Testis (tissue), 3 donors: ENCODE results near the gene DACT2. TPM values are rescaled to one million over a fixed set of nuclear protein-coding genes. Genes with fewer than 3 reads are reported as not detected.
"Not testable (repeated sequence)": the region's sequence is repeated elsewhere in the genome, so short reads cannot be mapped to it uniquely, and the experiment has no call there.

Experiments used
- DNase-seq: peaks from one replicate; pipeline ENCODE4 v3.0.0-alpha.2; 2019
- H3K27ac ChIP-seq, 2 donors: fragments of 200-600 bp; sonication (generic); one replicate each; pipeline ENCODE4 v1.5.1; 2019
- H3K27me3 ChIP-seq: fragments of 200-600 bp; sonication (generic); one replicate; pipeline ENCODE4 v1.5.1; 2019
- H3K36me3 ChIP-seq: fragments of 200-600 bp; sonication (generic); one replicate; pipeline ENCODE4 v1.5.1; 2017; ENCODE audit warnings: low read depth; ENCODE audit errors: missing control alignments
- H3K4me1 ChIP-seq: fragments of 200-600 bp; sonication (generic); one replicate; pipeline ENCODE4 v1.5.1; 2019
- H3K4me3 ChIP-seq, 2 donors: fragments of 200-600 bp; sonication (generic); one replicate each; pipeline ENCODE4 v1.5.1; 2017 to 2019
- H3K9me3 ChIP-seq: fragments of 200-600 bp; sonication (generic); one replicate; pipeline ENCODE4 v1.5.1; 2017
- POLR2A ChIP-seq: fragments of 450-650 bp; IDR thresholded peaks from one replicate; pipeline ENCODE4 v1.6.1; 2017; ENCODE audit warnings: antibody characterized with exemption, mild to moderate bottlenecking, moderate library complexity
- WGBS, 2 donors: methylation state at CpG; one replicate each; pipeline ENCODE4 v1.1.5; 2018; 5-methylcytosine and 5-hydroxymethylcytosine counted together
- intact Hi-C: fragments of 100-400 bp; cut with DNase I; formaldehyde crosslinking; loops from one replicate; pipeline ENCODE4 v1.15.1; 2023; ENCODE audit warnings: low total_unique reads
- polyA plus RNA-seq: library from polyadenylated mRNA; stranded (reverse); fragments of 350-450 nt; fragmentation: Illumina TruSeq; extraction: RNeasy Lipid Tissue Mini Kit (QIAGEN cat#74804); gene quantifications from one replicate; pipeline ENCODE4 v1.2.3, GENCODE V29; 2014; ENCODE audit warnings: low read depth, low replicate concordance; ENCODE audit not compliant: insufficient read depth
- total RNA-seq, 2 donors: library from RNA; depleted of rRNA; stranded (reverse); fragments of >200 nt; gene quantifications; one replicate each; pipeline ENCODE4 v1.2.3, GENCODE V29; 2016
- TF ChIP-seq, protein P1 (sequence below), 3 experiments: fragments of 450-650 bp in 2 of 3; fragments of 200-600 bp in 1 of 3; sonication (generic) in 1 of 3; IDR thresholded peaks; one replicate each; pipeline ENCODE4 v1.5.1; 2016 to 2019; ENCODE audit warnings: antibody characterized with exemption in 3 of 3, mild to moderate bottlenecking in 2 of 3, moderate library complexity in 1 of 3

The DACT2 gene
- total and polyA plus RNA-seq, 3 donors from 2014 or later = 1.8 to 20.8 (median 2.0) TPM

DNA sequence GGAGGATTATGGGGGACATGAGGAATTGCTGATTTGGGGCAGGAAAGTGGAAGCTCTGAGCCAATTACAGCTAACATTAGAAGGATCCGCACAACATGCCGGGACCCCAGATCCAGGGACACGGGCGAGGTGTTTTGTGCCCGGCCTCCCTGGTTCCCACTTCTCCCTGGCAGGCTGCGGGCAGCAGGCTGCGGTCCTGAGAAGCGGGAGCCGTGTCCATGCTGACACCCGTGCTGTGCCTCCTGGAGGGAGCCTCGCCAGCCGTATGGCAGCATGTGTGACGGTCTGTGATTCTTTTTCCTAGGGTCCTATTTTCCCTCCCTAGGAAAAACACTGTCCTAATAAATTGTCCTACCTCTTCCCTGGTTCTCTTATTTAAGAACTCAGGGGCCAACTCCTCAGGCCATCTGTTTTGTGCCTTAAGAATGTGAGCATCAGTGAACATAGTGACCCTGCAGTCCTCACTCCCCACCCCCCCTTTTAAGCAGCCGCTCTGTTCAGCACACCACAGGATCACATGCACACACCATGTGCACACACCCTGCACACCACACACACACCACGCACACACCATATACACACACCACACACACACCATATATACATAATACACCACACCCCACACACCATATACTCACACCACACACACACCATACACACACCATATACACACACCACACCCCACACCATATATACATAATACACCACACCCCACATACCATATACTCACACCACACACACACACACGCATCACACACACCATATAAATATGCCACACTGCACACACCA is 49.9 kb downstream of the DACT2 start:
- TF ChIP-seq, protein P1, sequence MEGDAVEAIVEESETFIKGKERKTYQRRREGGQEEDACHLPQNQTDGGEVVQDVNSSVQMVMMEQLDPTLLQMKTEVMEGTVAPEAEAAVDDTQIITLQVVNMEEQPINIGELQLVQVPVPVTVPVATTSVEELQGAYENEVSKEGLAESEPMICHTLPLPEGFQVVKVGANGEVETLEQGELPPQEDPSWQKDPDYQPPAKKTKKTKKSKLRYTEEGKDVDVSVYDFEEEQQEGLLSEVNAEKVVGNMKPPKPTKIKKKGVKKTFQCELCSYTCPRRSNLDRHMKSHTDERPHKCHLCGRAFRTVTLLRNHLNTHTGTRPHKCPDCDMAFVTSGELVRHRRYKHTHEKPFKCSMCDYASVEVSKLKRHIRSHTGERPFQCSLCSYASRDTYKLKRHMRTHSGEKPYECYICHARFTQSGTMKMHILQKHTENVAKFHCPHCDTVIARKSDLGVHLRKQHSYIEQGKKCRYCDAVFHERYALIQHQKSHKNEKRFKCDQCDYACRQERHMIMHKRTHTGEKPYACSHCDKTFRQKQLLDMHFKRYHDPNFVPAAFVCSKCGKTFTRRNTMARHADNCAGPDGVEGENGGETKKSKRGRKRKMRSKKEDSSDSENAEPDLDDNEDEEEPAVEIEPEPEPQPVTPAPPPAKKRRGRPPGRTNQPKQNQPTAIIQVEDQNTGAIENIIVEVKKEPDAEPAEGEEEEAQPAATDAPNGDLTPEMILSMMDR (IDR thresholded peaks at IDR 0.05) = no peak
- no peak for TF ChIP-seq POLR2A
- 94 to 96% methylated on average over 15 to 16 of the region's 16 CpGs for WGBS, 2 donors
- intact Hi-C loops = no loop called here
- no peaks in the 10 kb centered on the region for H3K4me1 ChIP-seq
- H3K27me3 ChIP-seq = no peaks in the 10 kb centered on the region
- H3K9me3 ChIP-seq = no peaks in the 10 kb centered on the region
- no peak for DNase-seq
- no peak overlapping the region for H3K27ac ChIP-seq
- no peak overlapping the region for H3K4me3 ChIP-seq
- no peaks in the 10 kb centered on the region for H3K36me3 ChIP-seq

DNA sequence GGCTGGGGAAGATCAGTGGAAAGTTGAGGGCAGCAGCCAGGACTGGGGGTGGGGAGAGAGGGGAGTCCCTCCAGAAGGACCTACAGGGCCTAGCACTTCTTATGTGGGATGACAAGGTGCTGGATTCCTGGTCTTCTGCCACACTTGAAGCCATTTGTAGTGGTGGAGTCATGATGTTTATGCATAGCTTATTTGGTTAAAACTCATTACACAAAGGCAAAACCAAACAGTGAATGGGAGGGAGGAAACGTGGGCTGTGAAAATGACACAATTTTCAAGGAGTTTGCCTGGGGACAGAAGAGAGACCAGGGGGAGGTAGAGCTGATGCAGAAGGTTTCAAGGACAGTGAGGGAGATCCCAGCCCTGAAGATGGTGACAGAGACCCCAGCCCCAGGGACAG is 50.8 kb downstream of the DACT2 start:
- TF ChIP-seq, protein P1 (IDR thresholded peaks at IDR 0.05) = no peak
- H3K4me1 ChIP-seq = no peaks in the 10 kb centered on the region
- no peak overlapping the region for H3K27ac ChIP-seq
- 56 to 75% methylated on average over 1 of the region's 1 CpG for WGBS, 2 donors
- intact Hi-C loops = no loop called here
- no peaks in the 10 kb centered on the region for H3K9me3 ChIP-seq
- no peak overlapping the region for H3K4me3 ChIP-seq
- no peaks in the 10 kb centered on the region for H3K36me3 ChIP-seq
- H3K27me3 ChIP-seq = no peaks in the 10 kb centered on the region
- DNase-seq = no peak

DNA sequence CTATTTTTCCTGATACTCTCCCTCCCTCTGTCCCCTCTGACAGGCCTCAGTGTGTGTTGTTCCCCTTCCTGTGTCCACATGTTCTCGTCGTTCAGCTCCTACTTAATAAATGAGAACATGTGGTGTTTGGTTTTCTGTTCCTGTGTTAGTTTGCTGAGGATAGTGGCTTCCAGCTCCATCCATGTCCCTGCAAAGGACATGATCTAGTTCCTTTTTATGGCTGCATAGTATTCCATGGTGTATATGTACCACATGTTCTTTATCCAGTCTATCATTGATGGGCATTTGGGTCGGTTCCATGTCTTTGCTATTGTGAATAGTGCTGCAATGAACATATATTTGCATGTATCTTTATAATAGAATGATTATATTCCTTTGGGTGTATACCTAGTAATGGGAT is 51.8 kb downstream of the DACT2 start:
- DNase-seq, H3K4me3 ChIP-seq, intact Hi-C loops, H3K27ac ChIP-seq, H3K27me3 ChIP-seq, H3K9me3 ChIP-seq, H3K36me3 ChIP-seq, H3K4me1 ChIP-seq: not testable (repeated sequence)
- WGBS, 2 donors = 85 to 94% methylated on average over 3 of the region's 3 CpGs

DNA sequence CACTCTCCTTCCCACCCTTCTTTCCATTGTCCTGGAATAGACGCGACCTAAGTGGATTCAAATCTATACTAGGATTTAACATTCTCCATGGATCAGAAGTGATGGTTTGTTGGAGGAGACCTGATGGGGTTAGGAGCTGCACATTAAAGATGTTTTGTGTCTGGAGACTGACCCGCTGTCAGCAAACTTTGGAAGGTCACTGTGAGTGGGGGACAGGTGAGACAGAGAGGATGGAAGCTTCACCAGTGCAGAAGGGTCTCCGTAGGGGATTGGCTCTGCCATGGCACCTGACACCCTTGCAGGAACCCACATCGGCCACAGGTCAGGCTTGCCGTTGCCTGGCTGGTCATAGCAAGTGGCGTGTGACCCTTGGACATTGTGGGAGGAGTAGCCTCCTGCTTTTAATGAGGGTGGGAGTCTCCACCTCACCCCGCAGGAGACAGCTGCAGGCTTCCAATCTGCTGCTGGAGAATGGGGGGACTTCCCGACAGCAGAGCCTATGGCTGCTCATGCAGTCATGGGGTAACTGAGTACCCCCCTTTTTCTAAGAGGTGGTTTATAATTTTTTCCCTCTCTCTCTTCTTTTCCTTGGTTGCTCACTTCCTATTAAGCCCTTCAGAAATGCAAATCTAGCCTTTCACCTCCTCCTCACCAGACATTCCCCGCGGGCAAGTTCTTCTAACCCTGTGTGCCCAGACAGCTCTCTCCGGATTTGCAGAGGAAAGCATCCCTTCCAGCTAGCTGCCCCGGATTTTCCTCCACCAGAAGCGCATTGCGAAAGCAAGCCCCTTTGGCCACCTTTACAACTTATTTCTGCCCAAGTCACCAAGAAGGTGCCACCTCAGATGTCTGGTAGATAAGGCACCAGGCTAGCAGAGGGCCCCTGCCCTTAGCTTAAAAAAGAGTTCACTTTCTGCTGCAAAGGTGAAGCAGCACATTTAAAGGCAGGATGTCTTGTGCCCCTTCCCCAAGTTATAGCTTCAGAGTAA is 53.5 kb downstream of the DACT2 start:
- no peak for TF ChIP-seq POLR2A
- TF ChIP-seq, protein P1 (IDR thresholded peaks at IDR 0.05) = no peak
- H3K27ac ChIP-seq = no peak overlapping the region
- no peaks in the 10 kb centered on the region for H3K4me1 ChIP-seq
- 86 to 90% methylated on average over 15 of the region's 15 CpGs for WGBS, 2 donors
- no peaks in the 10 kb centered on the region for H3K9me3 ChIP-seq
- intact Hi-C loops = no loop called here
- H3K27me3 ChIP-seq = no peaks in the 10 kb centered on the region
- no peak overlapping the region for H3K4me3 ChIP-seq
- DNase-seq = no peak
- H3K36me3 ChIP-seq = no peaks in the 10 kb centered on the region

DNA sequence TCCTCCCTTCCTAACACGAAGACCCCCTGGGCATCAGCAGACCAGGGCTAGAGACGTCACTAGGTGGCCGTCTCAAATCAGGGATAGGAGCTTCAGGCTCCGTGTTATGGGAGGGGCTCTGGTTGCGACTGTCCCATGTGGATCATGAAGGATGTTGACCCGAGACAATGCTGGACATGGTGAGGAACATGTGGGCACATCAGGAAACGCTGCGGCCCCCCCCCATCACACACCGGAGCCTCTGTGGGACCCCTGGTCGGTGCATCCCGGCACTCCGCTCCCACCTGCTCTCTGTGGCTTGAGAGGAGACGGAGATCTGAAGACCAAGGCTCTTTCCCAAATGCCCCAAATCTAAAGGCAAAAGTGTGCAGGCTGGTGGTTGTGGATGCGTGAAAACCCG is 54.2 kb downstream of the DACT2 start:
- no peaks in the 10 kb centered on the region for H3K4me1 ChIP-seq

More for the DNA sequence above, 54.2 kb downstream of the DACT2 start:
- Histone ChIP-seq H3K27ac (no peak overlapping the region), H3K36me3 (no peaks in the 10 kb centered on the region), H3K27me3 (no peaks in the 10 kb centered on the region), H3K9me3 (no peaks in the 10 kb centered on the region), H3K4me3 (no peak overlapping the region)
- no peak for DNase-seq
- intact Hi-C loops = no loop called here
- WGBS, 2 donors = 83 to 92% methylated on average over 10 to 15 of the region's 15 CpGs
- TF ChIP-seq, protein P1 (IDR thresholded peaks at IDR 0.05) = no peak
- no peak for TF ChIP-seq POLR2A
